Keratinocyte (primary cell): ENCODE measurements around the gene MICAL3. TPM values are rescaled to one million over a fixed set of nuclear protein-coding genes. Genes with fewer than 3 reads are reported as not detected.

Experiments
- DNase-seq: peaks from one replicate; pipeline ENCODE4 v3.0.0-alpha.2; 2011; ENCODE audit warnings: low read depth, missing footprints, low spot score
- FAIRE-seq: peaks from 2 replicates; lab custom pipeline; 2011; peaks lifted over from hg19 to GRCh38; lab: Jason Lieb, UNC
- H2AFZ ChIP-seq: 2 replicates; pipeline ENCODE4 v1.6.0; 2012; ENCODE audit warnings: low read length, control low read depth, inconsistent platforms; ENCODE audit not compliant: control insufficient read depth
- H3K27ac ChIP-seq: 2 replicates; pipeline ENCODE4 v1.5.1; 2011; ENCODE audit warnings: low read length; ENCODE audit not compliant: control insufficient read depth, insufficient read depth
- H3K27me3 ChIP-seq: 3 replicates; pipeline ENCODE4 v1.6.0; 2011; ENCODE audit warnings: low read length; ENCODE audit not compliant: control insufficient read depth, insufficient read depth; ENCODE audit errors: extremely low read depth
- H3K36me3 ChIP-seq, 2 experiments: 2 replicates in 1 of 2; 3 replicates in 1 of 2; pipeline ENCODE4 v1.5.1; 2011; ENCODE audit warnings: low read length in 2 of 2, mild to moderate bottlenecking in 1 of 2; ENCODE audit not compliant: control insufficient read depth in 2 of 2, insufficient read depth in 2 of 2; ENCODE audit errors: extremely low read depth in 1 of 2
- H3K4me1 ChIP-seq: 3 replicates; pipeline ENCODE4 v1.5.1; 2011; ENCODE audit warnings: low read length; ENCODE audit not compliant: control insufficient read depth, insufficient read depth; ENCODE audit errors: extremely low read depth
- H3K4me2 ChIP-seq: 3 replicates; pipeline ENCODE4 v1.6.0; 2011; ENCODE audit warnings: low read depth, low read length; ENCODE audit not compliant: control insufficient read depth, insufficient read depth; ENCODE audit errors: extremely low read depth
- H3K4me3 ChIP-seq, 3 experiments: fragments of 200-600 bp in 1 of 3; sonication (generic) in 1 of 3; 2 replicates in 2 of 3; 3 replicates in 1 of 3; pipeline ENCODE4 v1.5.1; 2011 to 2016; ENCODE audit warnings: low read length in 3 of 3, mild to moderate bottlenecking in 3 of 3, control low read depth in 2 of 3, inconsistent platforms in 1 of 3, low read depth in 1 of 3, mixed read lengths in 1 of 3, mixed run types in 1 of 3, moderate library complexity in 1 of 3; ENCODE audit not compliant: control insufficient read depth in 2 of 3, insufficient read depth in 2 of 3; ENCODE audit errors: extremely low read depth in 1 of 3
- H3K79me2 ChIP-seq: 2 replicates; pipeline ENCODE4 v1.6.0; 2012; ENCODE audit warnings: low read length; ENCODE audit not compliant: control insufficient read depth, insufficient read depth
- H3K9ac ChIP-seq: 3 replicates; pipeline ENCODE4 v1.6.0; 2011; ENCODE audit warnings: low read length; ENCODE audit not compliant: control insufficient read depth, insufficient read depth; ENCODE audit errors: extremely low read depth
- H3K9me1 ChIP-seq: 3 replicates; pipeline ENCODE4 v1.6.0; 2011; ENCODE audit warnings: low read length; ENCODE audit not compliant: control insufficient read depth, insufficient read depth; ENCODE audit errors: extremely low read depth
- H3K9me3 ChIP-seq: 2 replicates; pipeline ENCODE4 v1.5.1; 2012; ENCODE audit warnings: low read depth, low read length; ENCODE audit not compliant: control insufficient read depth
- H4K20me1 ChIP-seq: 3 replicates; pipeline ENCODE4 v1.6.0; 2011; ENCODE audit warnings: low read length; ENCODE audit not compliant: control insufficient read depth, insufficient read depth; ENCODE audit errors: extremely low read depth
- CTCF ChIP-seq, 3 experiments: IDR thresholded peaks in 1 of 3; conservative IDR thresholded peaks in 1 of 3; optimal IDR thresholded peaks in 1 of 3; 2 replicates in 2 of 3; 3 replicates in 1 of 3; pipeline versions ENCODE3 to v1.5.1; 2011; ENCODE audit warnings: low read length in 3 of 3, mild to moderate bottlenecking in 3 of 3, moderate library complexity in 2 of 3, control low read depth in 1 of 3, inconsistent platforms in 1 of 3; ENCODE audit not compliant: insufficient read depth in 2 of 3; ENCODE audit errors: extremely low read depth in 1 of 3
- EZH2 ChIP-seq: IDR thresholded peaks from one replicate; pipeline ENCODE4 v1.6.1; 2012; ENCODE audit warnings: inconsistent platforms, mild to moderate bottlenecking, low read length, moderate library complexity
- dilution Hi-C: fragments of 300-500 bp; cut with MboI; formaldehyde crosslinking; loops from one replicate; pipeline ENCODE4 v1.7.0; 2020; ENCODE audit warnings: low sequenced_read_pairs; ENCODE audit not compliant: extremely low pct_ligation_motif_present
- polyA plus RNA-seq, 5 experiments: library from polyadenylated mRNA; depleted of rRNA in 3 of 5; stranded (reverse) in 3 of 5; stranded (forward) in 1 of 5; unstranded in 1 of 5; fragments of >200 nt; gene quantifications; 1 replicate in 1 of 5; 2 replicates in 3 of 5; 3 replicates in 1 of 5; pipeline versions ENCODE4 v1.2.1 to v1.2.3, GENCODE V29; 2011 to 2012; ENCODE audit warnings: missing spikeins in 2 of 5, low read depth in 1 of 5, low replicate concordance in 1 of 5

The MICAL3 gene
- polyA plus RNA-seq, 1 donor (not counting 4 experiments of a cell fraction or from before 2014, with no cell fraction given) = 27.9 TPM

DNA sequence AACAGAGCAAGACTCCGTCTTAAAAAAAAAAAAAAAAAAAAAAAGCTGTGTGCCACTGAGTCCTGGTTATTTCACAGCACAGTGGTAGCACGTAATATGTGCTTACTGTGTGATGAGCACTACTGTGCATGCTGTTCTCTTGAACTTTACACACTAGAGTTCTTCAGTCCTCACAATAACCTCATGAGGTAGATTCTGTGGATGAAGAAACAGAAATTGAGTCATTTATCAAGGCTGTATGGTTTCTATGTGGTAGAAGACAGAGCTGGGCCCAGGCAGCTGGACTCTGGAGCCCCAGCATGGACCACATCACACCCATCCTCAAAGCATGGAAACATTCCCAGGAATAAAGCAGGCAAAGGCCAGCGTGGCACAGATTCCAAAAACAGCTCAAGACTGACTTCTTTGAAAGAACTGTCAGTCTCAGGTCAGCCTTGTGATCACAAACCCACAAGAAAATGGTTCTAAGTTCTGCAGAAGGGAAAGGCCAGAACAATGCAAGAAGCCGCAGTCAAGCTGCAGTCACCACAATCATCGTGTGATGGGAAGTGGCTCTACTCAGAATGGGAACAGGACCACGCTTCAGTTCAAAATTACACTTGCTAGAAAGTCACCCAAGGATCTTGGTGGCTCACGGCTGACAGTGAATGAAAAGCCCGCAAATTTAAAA, 49.5 kb downstream of the MICAL3 start:
- DNase-seq (no peak), FAIRE-seq (no peak)
- no peak overlapping the region for H3K27ac ChIP-seq
- H4K20me1 ChIP-seq = peaks cover 36% of the 10 kb centered on the region
- H3K9ac ChIP-seq = no peak overlapping the region
- no peaks in the 10 kb centered on the region for H3K27me3 ChIP-seq
- no peak for TF ChIP-seq EZH2
- no peak for TF ChIP-seq CTCF (optimal IDR thresholded peaks at IDR 0.05 in 1 of 3, IDR thresholded peaks at IDR 0.05 in 1 of 3, conservative IDR thresholded peaks at IDR 0.05 in 1 of 3; ENCODE audit: extremely low read depth in 1 of 3, insufficient read depth in 2 of 3, low read length in 3 of 3)
- peaks cover 14% of the 10 kb centered on the region for H3K4me1 ChIP-seq
- H3K9me3 ChIP-seq = no peaks in the 10 kb centered on the region
- H2AFZ ChIP-seq = no peak overlapping the region
- peaks cover 17 to 29% of the 10 kb centered on the region in 2 experiments for H3K36me3 ChIP-seq
- H3K4me3 ChIP-seq = no peak overlapping the region
- H3K9me1 ChIP-seq = peaks cover 15% of the 10 kb centered on the region
- peaks cover 95% of the 10 kb centered on the region for H3K79me2 ChIP-seq
- dilution Hi-C loops = no loop called here
- no peak overlapping the region for H3K4me2 ChIP-seq

DNA sequence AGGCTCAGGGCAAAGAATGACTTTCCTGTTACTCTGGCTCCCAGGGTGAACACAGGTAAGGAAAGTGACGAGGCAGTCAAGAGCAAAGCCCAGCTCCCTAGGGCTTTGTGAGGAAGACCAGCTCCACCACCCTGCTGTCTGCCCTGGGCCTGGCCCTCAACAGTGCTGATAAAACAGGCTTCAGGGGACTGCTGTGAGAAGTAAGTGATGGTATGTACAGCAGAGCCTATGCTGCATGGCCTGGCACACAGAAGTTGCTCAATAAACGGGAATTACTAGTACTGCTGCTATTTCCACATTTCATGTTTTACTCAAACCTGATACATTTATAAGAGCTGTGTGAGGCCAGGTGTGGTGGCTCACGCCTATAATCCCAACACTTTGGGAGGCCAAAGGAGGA, 50.3 kb downstream of the MICAL3 start:
- TF ChIP-seq CTCF (optimal IDR thresholded peaks at IDR 0.05 in 1 of 3, IDR thresholded peaks at IDR 0.05 in 1 of 3, conservative IDR thresholded peaks at IDR 0.05 in 1 of 3; ENCODE audit: extremely low read depth in 1 of 3, insufficient read depth in 2 of 3, low read length in 3 of 3) = no peak
- no peak for TF ChIP-seq EZH2
- no peaks in the 10 kb centered on the region for H3K27me3 ChIP-seq
- H3K9me3 ChIP-seq = no peaks in the 10 kb centered on the region
- no peak overlapping the region for H3K9ac ChIP-seq
- peaks cover 17 to 36% of the 10 kb centered on the region in 2 experiments for H3K36me3 ChIP-seq
- no peak overlapping the region for H3K27ac ChIP-seq
- no peak overlapping the region for H3K4me3 ChIP-seq
- peaks cover 36% of the 10 kb centered on the region for H4K20me1 ChIP-seq
- dilution Hi-C loops = no loop called here
- no peak for DNase-seq
- H2AFZ ChIP-seq = no peak overlapping the region
- no peak overlapping the region for H3K4me2 ChIP-seq
- peaks cover 95% of the 10 kb centered on the region for H3K79me2 ChIP-seq
- no peak for FAIRE-seq
- H3K4me1 ChIP-seq = peaks cover 17% of the 10 kb centered on the region
- H3K9me1 ChIP-seq = peaks cover 15% of the 10 kb centered on the region
